GM21447 (cell line): ENCODE data around the gene KCNN2.
"Not testable (repeated sequence)": the region's sequence is repeated elsewhere in the genome, so short reads cannot be mapped to it uniquely, and the experiment has no call there.

ENCODE experiments used
- ATAC-seq: cut with Tn5 transposase; IDR thresholded peaks from one replicate; pipeline ENCODE4 v1.9.1; 2021; ENCODE audit not compliant: unreplicated experiment

Gene KCNN2

GRCh38 chr5:114418176-114419066, 56.6 kb downstream of the KCNN2 start:
- peak; percentile 99 for ATAC-seq

- peak; percentile 11 for ATAC-seq
Measured at GRCh38 chr5:114419067-114419388, 57.2 kb downstream of the KCNN2 start.

GRCh38 chr5:114419959-114420358, 58.1 kb downstream of the KCNN2 start:
- ATAC-seq = no peak

- ATAC-seq = no peak
Measured at GRCh38 chr5:114427204-114427603, 65.3 kb downstream of the KCNN2 start.

GRCh38 chr5:114430532-114430931, 68.7 kb downstream of the KCNN2 start:
- ATAC-seq = no peak

- not testable (repeated sequence) for ATAC-seq
Measured at GRCh38 chr5:114432684-114433083, 70.8 kb downstream of the KCNN2 start.

GRCh38 chr5:114434396-114435219, 72.7 kb downstream of the KCNN2 start:
- ATAC-seq = no peak

GRCh38 chr5:114435220-114435481, 73.3 kb downstream of the KCNN2 start:
- no peak for ATAC-seq

- peak; percentile 81 for ATAC-seq
Measured at GRCh38 chr5:114435885-114436299, 74.0 kb downstream of the KCNN2 start.

- ATAC-seq = no peak
Measured at GRCh38 chr5:114437936-114438335, 76.1 kb downstream of the KCNN2 start.

GRCh38 chr5:114438471-114438870, 76.6 kb downstream of the KCNN2 start:
- ATAC-seq = no peak

GRCh38 chr5:114447084-114447773, 85.4 kb downstream of the KCNN2 start:
- no peak for ATAC-seq

GRCh38 chr5:114448481-114448880, 86.6 kb downstream of the KCNN2 start:
- no peak for ATAC-seq

- peak; percentile 97 for ATAC-seq
Measured at GRCh38 chr5:114449860-114450421, 88.1 kb downstream of the KCNN2 start.

- ATAC-seq = no peak
Measured at GRCh38 chr5:114450437-114450836, 88.6 kb downstream of the KCNN2 start.

- no peak for ATAC-seq
Measured at GRCh38 chr5:114458726-114459125, 96.9 kb downstream of the KCNN2 start.

- ATAC-seq = no peak
Measured at GRCh38 chr5:114467171-114467570, 105.3 kb downstream of the KCNN2 start.

- ATAC-seq = no peak
Measured at GRCh38 chr5:114467729-114468128, 105.9 kb downstream of the KCNN2 start.

GRCh38 chr5:114469372-114469771, 107.5 kb downstream of the KCNN2 start:
- ATAC-seq = no peak

- ATAC-seq = no peak
Measured at GRCh38 chr5:114471529-114471928, 109.7 kb downstream of the KCNN2 start.

- no peak for ATAC-seq
Measured at GRCh38 chr5:114473541-114473940, 111.7 kb downstream of the KCNN2 start.
